GM12878 (cell line): ENCODE data around the gene KCNJ18.
"Not testable (repeated sequence)": the region's sequence is repeated elsewhere in the genome, so short reads cannot be mapped to it uniquely, and the experiment has no call there.

ENCODE experiments used
- GABPA ChIP-seq: IDR thresholded peaks from 2 replicates; pipeline ENCODE4 v1.6.1; 2014; ENCODE audit warnings: antibody characterized with exemption, low read depth, mild to moderate bottlenecking, inconsistent platforms
- TF ChIP-seq, protein P1 (sequence below): fragments of 450-650 bp; IDR thresholded peaks from 2 replicates; pipeline ENCODE4 v1.6.1; 2017; ENCODE audit warnings: mild to moderate bottlenecking, moderate library complexity

DNA sequence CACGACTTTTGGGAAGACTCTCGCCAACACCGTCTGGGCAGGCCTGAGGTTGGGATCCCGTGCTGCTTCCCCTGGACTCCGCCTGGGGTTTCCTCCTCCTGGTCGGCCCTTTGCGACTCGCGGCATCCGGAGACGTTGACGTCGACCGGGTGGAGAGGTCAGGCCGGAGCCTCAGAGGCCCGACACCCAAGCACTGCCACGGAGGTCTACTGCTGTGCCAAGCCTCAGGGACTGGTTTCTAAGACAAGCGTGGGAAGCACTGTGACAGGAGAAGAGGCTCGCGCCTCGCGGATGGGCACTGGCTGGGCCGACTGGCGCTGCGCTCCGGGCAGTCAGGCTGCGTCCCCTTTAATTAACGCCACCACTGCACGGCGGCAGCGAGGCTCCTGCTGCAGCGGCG is 7.9 kb upstream of the KCNJ18 start:
- TF ChIP-seq, protein P1, sequence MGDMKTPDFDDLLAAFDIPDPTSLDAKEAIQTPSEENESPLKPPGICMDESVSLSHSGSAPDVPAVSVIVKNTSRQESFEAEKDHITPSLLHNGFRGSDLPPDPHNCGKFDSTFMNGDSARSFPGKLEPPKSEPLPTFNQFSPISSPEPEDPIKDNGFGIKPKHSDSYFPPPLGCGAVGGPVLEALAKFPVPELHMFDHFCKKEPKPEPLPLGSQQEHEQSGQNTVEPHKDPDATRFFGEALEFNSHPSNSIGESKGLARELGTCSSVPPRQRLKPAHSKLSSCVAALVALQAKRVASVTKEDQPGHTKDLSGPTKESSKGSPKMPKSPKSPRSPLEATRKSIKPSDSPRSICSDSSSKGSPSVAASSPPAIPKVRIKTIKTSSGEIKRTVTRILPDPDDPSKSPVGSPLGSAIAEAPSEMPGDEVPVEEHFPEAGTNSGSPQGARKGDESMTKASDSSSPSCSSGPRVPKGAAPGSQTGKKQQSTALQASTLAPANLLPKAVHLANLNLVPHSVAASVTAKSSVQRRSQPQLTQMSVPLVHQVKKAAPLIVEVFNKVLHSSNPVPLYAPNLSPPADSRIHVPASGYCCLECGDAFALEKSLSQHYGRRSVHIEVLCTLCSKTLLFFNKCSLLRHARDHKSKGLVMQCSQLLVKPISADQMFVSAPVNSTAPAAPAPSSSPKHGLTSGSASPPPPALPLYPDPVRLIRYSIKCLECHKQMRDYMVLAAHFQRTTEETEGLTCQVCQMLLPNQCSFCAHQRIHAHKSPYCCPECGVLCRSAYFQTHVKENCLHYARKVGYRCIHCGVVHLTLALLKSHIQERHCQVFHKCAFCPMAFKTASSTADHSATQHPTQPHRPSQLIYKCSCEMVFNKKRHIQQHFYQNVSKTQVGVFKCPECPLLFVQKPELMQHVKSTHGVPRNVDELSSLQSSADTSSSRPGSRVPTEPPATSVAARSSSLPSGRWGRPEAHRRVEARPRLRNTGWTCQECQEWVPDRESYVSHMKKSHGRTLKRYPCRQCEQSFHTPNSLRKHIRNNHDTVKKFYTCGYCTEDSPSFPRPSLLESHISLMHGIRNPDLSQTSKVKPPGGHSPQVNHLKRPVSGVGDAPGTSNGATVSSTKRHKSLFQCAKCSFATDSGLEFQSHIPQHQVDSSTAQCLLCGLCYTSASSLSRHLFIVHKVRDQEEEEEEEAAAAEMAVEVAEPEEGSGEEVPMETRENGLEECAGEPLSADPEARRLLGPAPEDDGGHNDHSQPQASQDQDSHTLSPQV = not testable (repeated sequence)
- not testable (repeated sequence) for TF ChIP-seq GABPA
